GM18861 (cell line): ENCODE data around the gene XRN2.
"Not testable (repeated sequence)": the region's sequence is repeated elsewhere in the genome, so short reads cannot be mapped to it uniquely, and the experiment has no call there.

ENCODE experiments used
- ATAC-seq: cut with Tn5 transposase; IDR thresholded peaks from one replicate; pipeline ENCODE4 v1.9.1; 2021; ENCODE audit not compliant: unreplicated experiment

XRN2 gene

GRCh38 chr20:21344961-21345360 lies 41.8 kb downstream of the XRN2 start:
- ATAC-seq, result no peak

GRCh38 chr20:21352703-21353102 lies 49.6 kb downstream of the XRN2 start:
- no peak for ATAC-seq

- ATAC-seq, result no peak
Measured at GRCh38 chr20:21353236-21353635, 50.1 kb downstream of the XRN2 start.

GRCh38 chr20:21355981-21356380 lies 52.9 kb downstream of the XRN2 start:
- no peak for ATAC-seq

- no peak for ATAC-seq
Measured at GRCh38 chr20:21356386-21356785, 53.3 kb downstream of the XRN2 start.

GRCh38 chr20:21357844-21358243 lies 54.7 kb downstream of the XRN2 start:
- ATAC-seq, result no peak

- ATAC-seq, result no peak
Measured at GRCh38 chr20:21358737-21359136, 55.6 kb downstream of the XRN2 start.

- no peak for ATAC-seq
Measured at GRCh38 chr20:21360705-21361104, 57.6 kb downstream of the XRN2 start.

GRCh38 chr20:21361266-21361665 lies 58.1 kb downstream of the XRN2 start:
- no peak for ATAC-seq

- no peak for ATAC-seq
Measured at GRCh38 chr20:21364413-21364812, 61.3 kb downstream of the XRN2 start.

- ATAC-seq, result no peak
Measured at GRCh38 chr20:21365771-21366170, 62.6 kb downstream of the XRN2 start.

- ATAC-seq, result not testable (repeated sequence)
Measured at GRCh38 chr20:21366273-21366672, 63.1 kb downstream of the XRN2 start.

- ATAC-seq, result no peak
Measured at GRCh38 chr20:21368791-21369190, 65.7 kb downstream of the XRN2 start.

GRCh38 chr20:21371193-21371592 lies 68.1 kb downstream of the XRN2 start:
- no peak for ATAC-seq

GRCh38 chr20:21372016-21372415 lies 68.9 kb downstream of the XRN2 start:
- ATAC-seq, result no peak

GRCh38 chr20:21373436-21373835 lies 70.3 kb downstream of the XRN2 start:
- ATAC-seq, result no peak

GRCh38 chr20:21376626-21377025 lies 73.5 kb downstream of the XRN2 start:
- ATAC-seq, result no peak

- no peak for ATAC-seq
Measured at GRCh38 chr20:21377701-21378100, 74.6 kb downstream of the XRN2 start.

GRCh38 chr20:21378259-21378658 lies 75.1 kb downstream of the XRN2 start:
- ATAC-seq, result no peak

GRCh38 chr20:21380711-21381110 lies 77.6 kb downstream of the XRN2 start:
- ATAC-seq, result no peak

GRCh38 chr20:21381619-21382018 lies 78.5 kb downstream of the XRN2 start:
- no peak for ATAC-seq

GRCh38 chr20:21384308-21384892 lies 81.3 kb downstream of the XRN2 start:
- ATAC-seq, result no peak

GRCh38 chr20:21386111-21386510 lies 83.0 kb downstream of the XRN2 start:
- no peak for ATAC-seq

GRCh38 chr20:21387528-21387927 lies 84.4 kb downstream of the XRN2 start:
- no peak for ATAC-seq
